Epithelial cell of proximal tubule (primary cell): ENCODE measurements around the gene CDHR3. TPM values are rescaled to one million over a fixed set of nuclear protein-coding genes. Genes with fewer than 3 reads are reported as not detected.

ENCODE experiments used
- DNase-seq: peaks from one replicate; pipeline ENCODE4 v3.0.0-alpha.2; 2011; ENCODE audit warnings: low read depth
- H3K4me3 ChIP-seq: 2 replicates; pipeline ENCODE4 v1.5.1; 2011; ENCODE audit warnings: low read depth, mild to moderate bottlenecking, low read length
- total RNA-seq: library from RNA; depleted of rRNA; stranded (reverse); fragments of >200 nt; gene quantifications from 2 replicates; pipeline ENCODE4 v1.2.3, GENCODE V29; 2015
- TF ChIP-seq, protein P1 (sequence below): conservative IDR thresholded peaks from 2 replicates; pipeline ENCODE4 v1.5.1; 2012; ENCODE audit warnings: low read depth, mild to moderate bottlenecking, low read length

Gene CDHR3
- total RNA-seq, 1 donor from 2014 or later = 0.17 TPM

DNA sequence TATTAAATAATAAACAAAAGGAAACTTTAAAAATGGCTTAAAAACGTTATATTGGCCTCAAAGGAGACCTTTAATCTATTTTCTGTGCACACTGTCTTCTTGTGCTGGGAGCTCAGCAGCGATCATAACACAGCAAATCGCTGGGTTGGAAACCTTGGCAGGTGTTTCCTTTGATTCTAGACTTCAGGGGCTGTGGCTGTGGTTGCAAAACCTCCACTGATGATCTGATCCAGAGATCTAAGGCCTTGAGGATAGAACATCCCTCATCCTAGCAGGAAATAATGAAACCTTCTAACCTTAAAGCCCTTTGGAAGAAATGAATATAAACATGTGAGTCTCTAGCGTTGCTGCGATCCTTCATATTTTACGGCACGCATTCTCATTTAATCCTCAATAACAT is 29.8 kb downstream of the CDHR3 start:
- no peak overlapping the region for H3K4me3 ChIP-seq
- TF ChIP-seq, protein P1, sequence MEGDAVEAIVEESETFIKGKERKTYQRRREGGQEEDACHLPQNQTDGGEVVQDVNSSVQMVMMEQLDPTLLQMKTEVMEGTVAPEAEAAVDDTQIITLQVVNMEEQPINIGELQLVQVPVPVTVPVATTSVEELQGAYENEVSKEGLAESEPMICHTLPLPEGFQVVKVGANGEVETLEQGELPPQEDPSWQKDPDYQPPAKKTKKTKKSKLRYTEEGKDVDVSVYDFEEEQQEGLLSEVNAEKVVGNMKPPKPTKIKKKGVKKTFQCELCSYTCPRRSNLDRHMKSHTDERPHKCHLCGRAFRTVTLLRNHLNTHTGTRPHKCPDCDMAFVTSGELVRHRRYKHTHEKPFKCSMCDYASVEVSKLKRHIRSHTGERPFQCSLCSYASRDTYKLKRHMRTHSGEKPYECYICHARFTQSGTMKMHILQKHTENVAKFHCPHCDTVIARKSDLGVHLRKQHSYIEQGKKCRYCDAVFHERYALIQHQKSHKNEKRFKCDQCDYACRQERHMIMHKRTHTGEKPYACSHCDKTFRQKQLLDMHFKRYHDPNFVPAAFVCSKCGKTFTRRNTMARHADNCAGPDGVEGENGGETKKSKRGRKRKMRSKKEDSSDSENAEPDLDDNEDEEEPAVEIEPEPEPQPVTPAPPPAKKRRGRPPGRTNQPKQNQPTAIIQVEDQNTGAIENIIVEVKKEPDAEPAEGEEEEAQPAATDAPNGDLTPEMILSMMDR = no peak
- no peak for DNase-seq

DNA sequence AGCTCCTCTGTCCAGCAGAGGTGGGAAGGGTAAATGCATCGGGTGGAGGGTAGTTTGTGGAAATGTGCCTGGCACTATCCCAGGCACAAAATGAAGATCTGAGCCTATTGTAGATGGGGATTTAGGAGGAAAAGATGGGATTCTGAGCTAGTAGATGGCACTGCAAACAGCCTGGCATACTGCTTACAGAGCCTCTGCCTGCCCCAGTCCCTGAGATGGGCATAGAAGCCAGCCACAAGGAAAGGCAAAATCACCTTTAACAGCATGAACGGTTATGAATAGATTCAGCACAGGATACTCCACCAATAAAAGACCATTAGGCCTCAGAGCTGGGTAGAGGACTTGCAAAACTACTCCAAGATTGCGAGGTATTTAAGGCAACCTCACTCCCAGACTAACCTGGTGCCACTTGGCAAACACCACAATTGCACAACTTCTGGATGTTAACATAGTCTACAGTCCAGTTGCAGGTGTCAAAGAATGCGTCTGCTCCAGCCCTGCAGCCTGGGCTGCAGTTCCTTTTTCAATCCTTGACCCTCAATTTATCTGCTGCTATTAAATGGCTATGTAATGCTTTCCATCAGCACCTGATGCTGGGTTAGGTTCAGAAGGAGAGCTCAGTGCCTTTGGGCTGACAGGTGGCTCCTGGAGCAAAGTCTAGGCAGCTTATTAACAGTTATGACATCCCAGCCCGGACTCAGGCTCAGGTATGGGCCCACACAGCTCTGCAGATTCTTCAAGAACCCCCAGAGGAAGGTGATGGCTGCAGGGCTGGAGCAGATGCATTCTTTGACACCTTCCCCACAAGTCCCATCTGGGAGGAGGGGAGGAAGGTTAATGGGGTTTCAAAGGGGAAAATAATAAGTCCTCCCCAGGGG is 34.0 kb downstream of the CDHR3 start:
- TF ChIP-seq, protein P1 = no peak
- DNase-seq = no peak
- H3K4me3 ChIP-seq = no peak overlapping the region

DNA sequence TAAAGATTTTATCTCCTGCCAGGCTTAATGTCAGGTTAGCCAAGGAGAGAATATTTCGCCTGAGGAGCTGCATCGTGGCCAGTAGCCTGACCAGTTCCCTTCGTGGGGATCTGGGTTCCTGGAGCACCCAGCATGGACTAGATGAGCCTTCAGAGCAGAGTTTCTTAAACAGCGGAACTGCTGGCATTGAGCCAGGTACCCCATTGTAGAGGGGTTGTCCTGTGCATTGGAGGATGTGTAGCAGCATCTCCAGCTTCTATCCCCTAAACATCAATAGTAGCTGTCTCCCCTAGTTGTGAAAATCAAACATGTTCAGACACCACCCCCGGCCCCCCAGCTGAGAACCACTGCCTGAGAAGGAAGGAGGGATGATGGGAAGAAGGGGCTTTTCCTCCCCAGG is 36.2 kb downstream of the CDHR3 start:
- TF ChIP-seq, protein P1 = no peak
- no peak for DNase-seq
- H3K4me3 ChIP-seq = no peak overlapping the region

DNA sequence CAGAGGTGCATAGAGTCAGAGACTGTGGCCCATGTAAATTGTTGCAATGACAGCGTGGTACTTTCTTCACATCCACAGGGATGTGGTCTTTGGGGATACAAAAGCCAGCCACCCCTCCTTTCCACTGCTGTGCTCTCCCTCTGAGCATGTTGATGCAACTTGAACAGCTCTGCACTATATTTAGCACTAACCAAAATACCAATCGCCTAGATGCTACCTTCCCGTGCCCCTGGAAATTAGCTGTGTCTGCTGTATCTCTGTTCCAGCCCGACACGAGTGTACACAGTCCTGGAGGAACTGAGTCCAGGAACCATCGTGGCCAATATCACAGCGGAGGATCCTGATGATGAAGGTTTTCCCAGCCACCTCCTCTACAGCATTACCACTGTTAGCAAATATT is 38.1 kb downstream of the CDHR3 start:
- TF ChIP-seq, protein P1 = no peak
- DNase-seq = no peak
- no peak overlapping the region for H3K4me3 ChIP-seq

DNA sequence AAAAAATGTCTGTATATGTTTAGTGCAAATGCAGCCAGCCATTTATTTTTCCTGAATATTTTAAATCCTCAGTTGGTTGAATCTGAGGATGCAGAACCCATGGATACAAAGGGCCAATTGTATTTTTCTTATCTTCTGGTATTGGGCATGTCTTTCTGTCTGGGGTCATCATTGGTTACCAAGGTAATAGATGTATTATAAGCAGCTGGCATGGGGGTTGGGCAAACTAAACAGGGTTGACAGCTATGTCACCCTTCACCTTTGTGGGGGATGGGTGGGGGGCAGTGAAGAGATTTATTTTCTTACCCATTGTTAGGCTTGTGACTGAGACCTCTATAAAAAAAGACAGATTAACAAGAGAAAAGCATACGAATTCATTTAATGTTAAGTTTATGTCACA is 38.8 kb downstream of the CDHR3 start:
- no peak overlapping the region for H3K4me3 ChIP-seq
- no peak for DNase-seq
- TF ChIP-seq, protein P1 = no peak

DNA sequence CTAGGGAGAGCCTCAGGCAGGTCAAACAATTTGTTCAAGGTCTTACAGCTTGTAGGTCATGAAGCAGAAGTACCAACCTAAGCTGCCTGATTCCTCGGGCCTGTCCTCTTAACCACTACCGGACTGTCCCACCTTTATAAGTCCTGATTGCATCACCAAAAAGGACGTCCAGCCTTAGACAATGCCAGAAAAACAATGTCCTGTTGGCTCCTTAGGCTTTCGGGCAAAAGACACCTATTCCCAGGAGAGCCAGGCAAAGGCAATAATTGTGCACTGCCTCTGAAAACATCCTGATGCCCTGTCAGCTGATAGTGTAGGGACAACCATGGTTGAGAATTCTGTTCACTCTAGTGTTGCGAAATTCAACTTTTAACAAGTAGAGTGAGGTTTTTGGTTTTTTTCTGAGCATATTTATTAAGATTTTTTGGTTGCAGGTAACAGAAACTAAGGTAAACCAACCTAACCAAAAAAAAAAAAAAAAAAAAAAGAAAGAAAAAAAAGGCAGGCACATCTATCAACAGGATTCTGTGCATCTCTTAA is 40.5 kb downstream of the CDHR3 start:
- no peak for DNase-seq
- TF ChIP-seq, protein P1 = no peak
- no peak overlapping the region for H3K4me3 ChIP-seq
